Activated naive CD4-positive, alpha-beta T cell (primary cell): ENCODE measurements around the gene SBNO2.
"Not testable (repeated sequence)": the region's sequence is repeated elsewhere in the genome, so short reads cannot be mapped to it uniquely, and the experiment has no call there.

Experiments
- DNase-seq, 4 experiments: peaks; one replicate each; lab custom pipeline; 2025; lab: John Stamatoyannopoulos, UW

Gene SBNO2

DNA sequence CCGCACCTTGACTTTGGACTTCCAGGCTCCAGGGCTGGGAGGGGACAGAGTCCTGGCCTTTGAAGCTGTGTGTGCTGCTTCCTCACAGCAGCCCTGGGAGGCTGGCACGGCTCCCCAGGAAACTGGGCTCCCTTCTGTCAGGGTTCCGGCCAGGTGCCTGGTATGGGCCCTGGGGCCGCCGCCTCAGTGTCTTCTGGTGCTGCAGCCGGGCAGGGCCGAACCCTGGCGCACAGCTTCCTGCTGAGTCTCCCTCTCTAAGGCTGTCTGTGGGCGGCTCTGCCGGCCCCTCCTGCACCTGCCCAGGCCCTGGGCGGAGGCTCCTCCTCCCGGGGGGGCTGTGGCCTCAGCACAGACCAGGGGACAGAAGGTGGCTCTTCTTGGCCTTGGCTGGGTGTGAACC is 37.9 kb downstream of the SBNO2 start:
- no peak for DNase-seq

DNA sequence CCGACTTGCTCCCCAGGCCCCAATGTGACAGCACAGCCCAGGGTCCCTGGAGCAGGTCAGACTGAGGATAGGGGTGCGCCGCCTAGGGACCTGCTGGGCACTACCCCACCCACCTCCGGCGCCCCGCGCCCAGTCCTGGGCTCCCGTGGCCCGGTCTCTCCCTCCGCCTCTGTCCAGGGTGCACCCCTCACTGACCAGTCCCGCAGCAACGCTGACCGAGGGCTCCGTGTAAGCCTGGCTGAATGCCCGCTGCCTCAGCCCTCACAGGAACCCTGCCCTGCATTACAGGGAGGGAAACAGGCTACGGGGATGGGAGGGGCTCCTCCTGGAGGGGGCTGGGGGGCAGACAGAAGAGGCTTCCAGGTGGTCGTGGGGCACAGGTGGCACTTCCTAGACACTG is 38.6 kb downstream of the SBNO2 start:
- DNase-seq: no peak

DNA sequence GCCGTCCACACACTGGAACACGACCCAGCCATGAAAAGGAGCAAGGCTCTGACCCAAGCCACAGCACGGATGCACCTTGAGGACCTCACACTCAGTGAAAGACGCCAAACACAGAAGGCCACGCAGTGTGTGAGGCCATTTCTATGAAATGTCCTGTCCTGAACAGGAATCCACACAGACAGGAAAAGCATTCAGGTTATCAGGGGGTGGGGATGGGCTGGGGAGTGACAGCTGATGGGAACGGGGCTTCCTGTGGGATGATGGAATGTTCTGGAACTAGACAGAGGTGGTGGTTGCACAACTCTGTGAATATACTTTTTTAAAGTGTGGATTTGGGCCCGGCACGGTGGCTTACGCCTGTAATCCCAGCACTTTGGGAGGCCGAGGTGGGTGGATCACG is 39.6 kb downstream of the SBNO2 start:
- DNase-seq: no peak

DNA sequence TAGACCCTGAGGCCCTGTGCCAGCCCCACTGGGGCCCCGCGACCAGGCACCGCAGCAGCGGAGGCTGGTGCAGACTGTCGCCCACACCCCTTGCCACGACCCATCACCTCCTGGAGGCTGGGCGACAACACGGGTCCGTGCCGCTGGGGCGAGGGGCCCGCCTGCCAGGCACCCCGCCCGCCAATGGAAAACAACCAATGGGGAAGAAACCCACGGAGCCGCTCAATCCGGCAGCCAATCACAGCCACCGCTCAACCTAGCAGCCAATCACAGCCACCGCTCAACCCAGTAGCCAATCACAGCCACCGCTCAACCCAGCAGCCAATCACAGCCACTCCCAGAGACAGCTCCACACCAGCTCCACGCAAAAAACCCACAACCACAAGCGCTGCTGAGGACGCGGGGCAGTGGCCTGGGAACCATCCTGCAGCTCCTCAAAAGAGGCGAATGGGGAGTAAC is 40.6 kb downstream of the SBNO2 start:
- DNase-seq: peak in 2 of 4 experiments; percentile 30 to 45

DNA sequence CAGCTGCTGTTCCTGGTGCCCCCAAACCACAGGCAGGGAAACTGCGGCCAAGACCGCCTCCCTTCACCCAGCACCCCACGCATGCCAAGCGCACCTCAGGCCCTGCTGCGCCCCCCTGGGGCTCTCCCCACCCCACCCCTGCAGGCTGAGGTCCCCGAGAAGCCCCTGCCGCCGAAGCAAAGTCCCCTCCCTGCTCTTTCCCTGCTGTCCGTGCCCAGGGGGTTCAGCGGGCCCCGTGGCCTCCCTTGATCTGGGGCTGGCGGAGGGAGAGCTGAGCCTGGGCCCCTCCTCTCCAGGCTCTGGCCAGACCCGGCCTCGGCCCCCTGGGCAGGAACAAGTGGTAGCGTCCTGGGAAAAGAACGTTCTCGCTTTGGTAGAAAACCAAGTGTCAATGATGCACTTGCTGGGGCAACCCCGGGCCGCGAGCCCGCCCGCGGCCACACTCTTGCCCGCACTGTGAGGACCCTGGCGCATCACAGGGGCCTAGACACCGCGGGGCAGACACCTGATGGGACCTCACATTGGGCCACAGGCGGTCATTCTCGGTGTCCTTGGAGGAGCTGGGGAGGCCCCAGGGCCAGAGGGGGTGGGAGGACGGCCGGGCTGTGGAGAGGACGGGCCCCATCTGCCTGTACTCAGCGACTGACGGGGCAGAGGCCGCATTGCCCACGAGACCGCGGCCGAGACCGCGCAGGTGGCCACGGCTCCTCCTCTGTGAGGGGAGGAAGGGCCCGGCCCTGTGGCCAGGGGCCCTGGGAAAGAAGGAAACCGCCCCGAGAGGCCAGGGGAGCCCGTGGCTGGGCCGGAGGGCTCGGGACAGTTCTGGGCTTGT is 41.3 kb downstream of the SBNO2 start:
- peak in 1 of 4 experiments; percentile 56 for DNase-seq

DNA sequence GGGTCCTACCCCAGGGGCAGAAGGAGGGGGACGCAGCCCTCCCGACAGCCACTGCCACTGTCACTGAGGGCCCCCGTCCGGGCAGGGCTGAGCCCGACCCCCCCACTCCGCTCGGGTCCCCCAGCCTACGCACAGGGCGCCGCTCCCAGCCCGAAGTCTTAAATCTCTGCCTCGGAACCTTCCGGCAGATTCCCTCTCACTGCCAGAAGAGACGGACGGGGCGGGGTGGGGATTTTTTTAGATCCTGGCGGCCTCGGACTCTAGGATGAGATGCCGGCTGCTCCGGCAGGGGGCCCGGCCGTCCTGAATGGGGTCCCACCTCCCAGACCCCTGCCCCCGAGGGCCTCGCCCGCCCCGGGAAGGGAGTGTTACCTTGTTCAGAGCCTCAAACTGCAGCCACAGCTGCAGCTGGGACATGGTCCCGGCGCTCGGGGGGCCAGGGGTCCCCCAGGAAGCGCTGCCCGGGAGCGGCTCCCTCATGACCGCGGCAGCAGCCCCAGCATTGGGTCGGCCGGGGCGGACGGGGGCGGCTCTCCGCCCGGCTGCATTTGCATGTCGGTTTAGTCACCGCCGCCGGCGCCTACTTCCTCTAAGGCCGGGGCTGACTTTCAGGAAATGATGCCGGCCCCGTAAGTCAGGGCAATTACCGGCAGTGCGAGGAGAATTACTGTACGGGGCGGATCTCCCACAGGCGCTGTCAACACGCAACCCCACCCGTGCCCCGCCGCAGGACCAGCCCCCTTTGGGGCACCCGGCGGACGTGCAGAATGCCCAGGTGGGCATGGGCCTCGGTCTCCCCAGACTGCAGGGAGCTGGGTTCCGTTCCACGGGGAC is 42.1 kb downstream of the SBNO2 start:
- DNase-seq: peak; percentile 56 to 88 (median 70)

DNA sequence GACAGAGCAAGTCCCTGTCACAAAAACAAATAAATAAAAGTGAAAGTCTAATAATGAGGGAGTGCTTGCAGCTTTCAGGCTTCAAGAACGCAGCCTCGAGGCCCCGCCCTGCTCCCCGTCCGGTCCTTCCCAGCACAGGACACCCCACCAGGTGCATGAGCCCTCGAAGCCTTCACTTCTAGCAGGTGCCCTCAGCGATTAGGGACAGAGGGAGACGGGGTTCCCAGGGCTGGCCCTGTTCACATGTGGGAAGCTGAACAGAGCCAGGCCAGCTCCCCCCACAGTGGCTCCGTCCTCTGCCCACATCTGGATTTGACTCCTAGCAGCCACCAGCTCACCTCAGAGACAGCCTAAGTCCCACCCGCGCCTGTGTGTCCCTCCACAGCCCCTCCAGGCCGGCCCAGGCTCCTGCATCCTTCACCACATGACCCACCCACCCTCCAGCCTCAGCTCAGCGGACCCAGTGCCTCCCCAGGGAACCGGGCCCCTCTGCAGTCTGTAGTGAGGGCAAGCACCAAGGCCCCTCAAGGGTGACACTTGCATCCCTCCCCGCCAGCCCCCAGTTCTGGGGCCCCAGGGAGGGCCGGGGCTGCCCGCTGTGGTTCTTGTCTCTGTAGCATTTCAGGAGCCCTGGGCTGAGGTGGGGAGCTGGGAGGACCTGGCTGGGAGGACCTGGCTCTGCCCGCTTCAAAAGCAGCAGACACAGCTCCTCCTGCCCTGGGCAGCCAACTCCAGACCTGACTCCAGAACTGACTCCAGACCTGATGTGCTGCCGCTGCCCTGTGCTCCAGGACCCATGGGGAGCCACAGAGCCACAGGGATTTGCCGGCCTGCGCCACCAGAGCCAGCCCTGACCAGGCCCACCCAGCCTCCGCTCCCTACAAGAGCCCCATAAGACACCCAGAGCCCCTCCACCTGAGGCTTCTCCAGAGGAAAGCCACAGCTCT is 43.0 kb downstream of the SBNO2 start:
- DNase-seq: peak in 2 of 4 experiments; percentile 54 to 59

DNA sequence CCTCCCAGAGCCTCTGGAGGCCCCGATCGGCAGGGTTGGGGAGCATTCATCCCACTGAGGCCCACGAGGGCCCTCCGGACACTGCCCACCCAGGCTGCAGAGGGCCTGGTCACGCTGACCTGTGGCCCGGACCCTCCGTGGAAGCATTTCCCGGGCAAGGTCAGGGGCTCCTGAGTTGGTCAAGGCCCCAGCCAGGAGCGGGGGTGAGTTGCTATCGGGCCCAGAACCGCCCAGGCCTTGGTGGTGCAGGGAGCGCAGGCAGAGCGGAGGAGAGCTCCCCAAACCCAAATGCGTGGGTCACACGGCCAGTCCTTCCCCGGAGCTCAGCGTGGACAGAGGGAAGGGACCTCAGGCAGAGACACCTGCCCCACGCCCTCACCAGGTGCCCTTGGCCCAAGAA is 44.5 kb downstream of the SBNO2 start:
- DNase-seq: no peak

DNA sequence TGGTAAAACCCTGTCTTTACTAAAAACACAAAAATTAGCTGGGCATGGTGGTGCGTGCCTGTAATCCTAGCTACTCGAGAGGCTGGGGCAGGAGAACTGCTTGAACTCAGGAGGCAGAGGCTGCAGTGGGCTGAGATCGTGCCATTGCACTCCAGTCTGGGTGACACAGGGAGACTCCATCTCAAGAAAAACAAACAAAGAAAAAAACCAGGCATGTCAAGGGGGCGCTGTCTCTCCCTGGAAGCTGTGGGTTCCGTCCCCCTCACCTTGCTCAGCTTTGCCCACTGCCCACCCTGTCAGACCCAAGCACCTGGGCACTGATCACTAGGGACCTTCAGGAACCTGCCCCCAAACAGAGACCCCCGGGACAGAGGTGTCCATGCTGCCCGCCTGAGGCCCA is 45.0 kb downstream of the SBNO2 start:
- DNase-seq: not testable (repeated sequence)

DNA sequence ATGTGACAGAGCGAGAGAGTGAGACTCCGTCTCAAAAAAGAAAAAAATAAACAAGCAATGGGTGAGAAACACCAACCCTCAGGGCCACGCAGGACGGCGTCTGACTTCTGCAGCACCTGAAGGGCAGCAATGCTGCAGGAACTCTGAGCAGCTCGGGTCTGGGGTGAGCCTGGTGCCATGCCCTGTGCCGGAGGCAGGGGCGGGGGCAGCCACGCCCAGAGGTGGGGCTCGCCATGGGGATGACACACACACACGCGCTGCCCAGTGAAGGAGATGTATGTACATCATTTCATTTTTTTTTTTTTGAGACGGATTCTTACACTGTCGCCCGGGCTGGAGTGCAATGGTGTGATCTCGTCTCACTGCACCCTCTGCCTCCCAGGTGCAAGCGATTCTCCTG is 46.0 kb downstream of the SBNO2 start:
- no peak for DNase-seq

DNA sequence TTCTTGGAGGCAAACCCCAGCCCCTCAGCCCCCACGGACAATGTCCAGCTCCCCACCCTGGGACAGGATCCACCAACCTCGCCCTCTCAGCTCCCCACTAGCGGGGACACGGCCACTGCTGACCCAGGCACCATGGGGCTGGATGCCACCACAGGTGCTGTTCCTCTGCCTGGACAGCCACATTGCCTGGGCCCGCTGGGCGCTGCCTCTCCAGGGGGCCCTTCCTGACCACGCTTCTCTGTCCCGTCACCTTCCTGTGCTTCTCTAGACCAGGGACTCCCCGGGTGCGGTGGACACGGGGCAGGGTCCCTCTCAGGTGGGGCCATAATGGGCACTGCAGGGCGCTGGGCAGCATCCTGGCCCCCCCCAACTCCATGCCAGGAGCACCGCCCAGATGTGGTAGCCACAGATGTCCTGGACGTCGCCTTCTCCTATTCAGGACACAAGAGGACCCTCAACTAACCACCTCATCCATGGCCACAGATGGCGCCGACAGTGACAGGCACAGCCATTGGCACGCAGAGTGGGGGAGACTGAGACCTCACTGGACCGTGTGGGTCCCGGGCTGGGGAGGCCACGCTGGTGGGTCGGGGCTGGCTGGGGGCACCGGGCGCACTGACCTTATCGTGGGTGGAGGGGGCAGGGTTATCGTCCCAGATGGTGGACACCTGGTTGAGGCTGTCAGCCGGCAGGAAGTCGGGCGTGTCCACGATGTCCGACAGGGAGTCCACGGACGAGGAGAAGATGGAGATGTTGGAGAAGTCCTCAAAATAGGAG is 46.9 kb downstream of the SBNO2 start:
- DNase-seq: no peak

DNA sequence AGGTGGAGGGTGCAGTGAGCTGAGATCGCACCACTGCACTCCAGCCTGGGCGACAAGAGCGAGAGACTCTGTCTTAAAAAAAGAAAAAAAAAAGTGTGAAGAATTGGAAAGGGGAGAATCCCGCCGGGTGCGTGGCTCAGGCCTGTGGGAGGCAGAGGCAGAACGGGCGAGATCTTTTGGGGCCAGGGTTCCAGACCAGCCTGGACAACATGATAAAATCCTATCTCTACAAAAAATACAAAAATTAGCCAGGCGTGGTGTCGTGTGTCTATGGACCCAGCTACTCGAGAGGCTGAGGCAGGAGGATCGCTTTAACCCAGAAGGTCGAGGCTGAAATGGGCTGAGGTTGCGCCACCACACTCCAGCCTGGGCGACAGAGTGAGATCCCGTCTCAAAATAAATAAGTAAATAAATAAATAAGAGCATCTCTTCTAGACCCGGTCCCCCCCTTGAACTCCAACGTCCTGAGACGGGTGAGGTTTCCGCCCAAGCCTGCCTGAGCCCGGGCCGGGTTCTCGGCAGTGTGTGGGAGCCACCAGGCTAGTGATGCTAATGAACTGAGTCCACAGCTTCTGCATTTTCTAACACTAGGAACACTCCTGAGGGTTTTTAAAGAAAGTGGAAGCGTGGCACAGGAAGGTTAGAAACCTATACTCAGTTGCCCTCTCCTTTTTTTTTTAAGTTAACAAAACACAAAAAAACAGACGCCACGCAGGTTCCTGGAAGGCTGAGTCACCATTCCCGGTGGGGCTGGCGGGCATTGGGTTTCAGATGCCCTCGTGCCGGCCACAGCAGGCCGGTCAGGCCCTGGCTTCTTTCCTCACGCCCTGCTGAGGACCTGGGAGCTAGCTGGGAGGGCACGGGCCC is 48.2 kb downstream of the SBNO2 start:
- no peak for DNase-seq

DNA sequence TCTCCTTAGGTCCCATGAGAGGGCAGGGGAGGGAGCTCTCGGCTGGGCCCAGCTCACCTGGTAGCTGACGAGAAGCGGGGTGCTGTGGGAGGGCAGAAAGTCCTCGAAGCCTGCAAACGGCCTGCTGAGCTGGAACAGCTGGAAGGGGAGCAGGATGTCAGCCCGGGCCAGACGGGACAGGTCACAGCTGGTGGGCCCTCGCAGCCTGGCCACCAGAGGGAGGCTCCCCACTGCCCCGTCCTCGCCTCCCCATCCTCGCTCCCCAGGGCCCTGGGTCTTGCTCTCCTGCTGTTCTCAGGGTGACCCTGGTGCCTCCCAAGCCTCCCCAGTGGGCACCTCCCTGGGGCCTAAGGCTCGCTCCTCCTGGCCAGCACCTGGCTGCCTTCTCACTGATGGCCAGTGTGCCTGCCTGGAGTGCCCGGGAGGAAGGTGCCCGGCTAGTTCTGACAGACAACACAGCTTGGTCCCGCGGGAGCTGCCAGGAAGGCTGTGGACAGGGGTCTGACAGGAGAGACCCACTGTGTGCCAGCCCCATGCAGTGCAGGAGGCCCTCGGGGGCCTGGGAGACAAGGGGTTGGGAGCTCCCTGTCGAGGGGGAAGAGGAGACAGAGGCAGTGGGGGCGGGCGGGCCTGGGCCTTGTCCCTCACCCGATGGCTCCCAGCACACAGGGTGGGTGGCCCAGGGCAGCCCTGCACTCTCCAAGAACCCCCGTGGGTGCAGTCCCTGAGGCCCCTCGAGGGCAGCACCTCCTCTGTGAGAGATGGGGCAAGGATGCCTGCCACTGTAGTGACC is 50.0 kb downstream of the SBNO2 start:
- DNase-seq: no peak

DNA sequence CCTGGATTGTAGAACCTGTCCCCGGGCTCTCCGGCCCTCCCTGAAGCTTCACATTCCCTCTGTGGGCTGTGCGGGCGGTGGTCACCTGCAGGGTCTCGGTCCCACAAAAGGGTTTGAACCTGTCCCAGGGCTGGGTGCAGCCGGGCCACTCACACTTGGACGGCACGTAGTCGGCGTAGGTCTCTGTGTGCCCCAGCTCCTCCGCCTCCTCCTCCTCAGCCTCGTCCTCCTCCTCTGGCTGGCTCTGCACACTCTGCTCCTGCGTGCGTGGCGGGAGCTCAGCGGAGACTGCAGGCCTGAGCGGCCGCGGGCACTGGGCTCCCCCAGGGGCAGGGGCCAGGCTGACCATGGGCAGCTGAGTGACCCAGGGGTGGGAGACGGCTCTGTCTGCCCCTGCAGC is 50.7 kb downstream of the SBNO2 start:
- no peak for DNase-seq

DNA sequence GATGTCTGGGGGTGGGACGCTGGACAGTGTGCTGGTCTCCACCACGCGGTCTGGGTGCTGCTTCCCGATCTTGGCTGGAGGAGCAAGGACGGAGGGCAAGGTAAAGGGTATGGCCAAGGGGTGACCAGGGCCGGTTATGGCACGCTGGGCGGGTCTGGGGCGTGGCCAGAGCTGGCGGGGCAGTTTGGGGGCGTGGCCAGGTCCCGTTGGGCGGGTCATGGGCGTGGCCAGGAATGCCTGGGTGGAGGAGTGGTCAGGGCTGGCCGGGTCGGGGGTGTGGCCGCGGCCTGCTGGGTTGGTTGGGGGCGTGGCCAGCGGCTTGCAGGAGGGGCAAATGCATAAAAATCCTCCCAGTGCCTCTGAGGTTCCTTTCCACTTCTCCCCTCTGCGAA is 51.1 kb downstream of the SBNO2 start:
- no peak for DNase-seq

DNA sequence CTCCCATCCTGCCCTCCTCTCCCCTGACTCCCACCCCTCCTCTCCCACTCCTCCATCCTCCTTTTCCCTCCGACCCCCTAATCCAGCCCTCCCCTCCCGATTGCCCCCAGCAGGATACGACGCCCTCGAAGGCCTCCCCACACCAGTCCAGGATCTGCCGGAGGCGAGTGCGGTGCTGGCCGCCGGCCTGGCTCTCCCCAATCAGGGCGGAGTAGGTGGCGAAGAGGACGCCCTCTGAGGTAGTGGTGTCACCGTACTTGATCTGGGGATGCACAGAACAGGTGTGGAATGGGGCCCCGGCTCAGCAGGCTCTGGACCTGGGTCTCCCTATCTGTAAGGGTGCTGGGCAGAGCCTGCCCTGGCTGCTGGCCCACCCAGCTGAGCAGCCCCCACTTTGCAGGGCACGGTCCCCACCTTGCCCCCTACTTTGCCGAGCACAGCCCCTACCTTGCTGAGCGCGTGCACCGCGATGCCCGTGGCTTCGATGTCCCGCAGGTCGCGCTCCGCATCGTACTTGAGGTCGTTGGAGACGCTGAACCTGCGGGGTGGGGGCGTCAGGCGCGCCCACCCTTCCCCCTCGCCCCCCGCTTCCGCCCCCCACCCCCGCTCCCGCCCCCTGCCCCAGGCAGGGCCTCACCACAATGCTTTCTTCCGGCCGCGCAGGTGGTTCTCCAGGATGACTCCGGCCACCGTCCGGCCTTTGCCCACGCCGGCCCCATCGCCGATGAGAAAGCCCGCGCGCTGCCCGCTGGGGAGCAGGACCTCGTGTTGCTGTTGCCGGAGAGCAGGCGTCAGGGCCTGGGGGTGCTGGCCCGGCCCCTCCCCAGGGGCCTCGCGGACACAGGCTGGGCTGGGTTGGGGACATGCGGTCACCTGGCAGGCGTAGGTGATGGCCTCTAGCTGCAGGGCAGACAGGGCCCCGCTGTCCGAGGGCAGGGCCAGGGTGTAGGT is 51.8 kb downstream of the SBNO2 start:
- DNase-seq: no peak

DNA sequence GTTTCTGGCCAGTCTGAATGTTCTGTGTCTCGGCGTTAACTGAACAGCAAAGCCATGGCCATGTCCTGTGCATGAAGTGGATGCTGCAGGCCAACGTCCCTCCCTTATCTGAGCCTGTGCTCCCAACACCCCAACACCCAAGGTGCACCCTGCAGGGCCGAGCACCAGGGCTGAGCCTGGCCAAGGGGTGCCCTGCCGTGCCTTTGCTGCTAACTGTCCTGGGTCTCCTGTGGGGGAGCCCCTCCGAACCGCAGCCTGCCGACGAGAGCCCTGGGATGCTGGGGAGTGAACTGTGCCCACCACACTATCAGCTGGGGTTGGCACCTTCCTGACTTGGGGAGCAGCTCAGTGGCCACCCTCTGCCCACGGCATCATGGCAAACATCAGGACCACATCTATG is 52.7 kb downstream of the SBNO2 start:
- no peak for DNase-seq
